Spinal cord (tissue), 10 donors: ENCODE results near the gene MS4A7. TPM values are rescaled to one million over a fixed set of nuclear protein-coding genes. Genes with fewer than 3 reads are reported as not detected.
A peak's percentile ranks its signal among the peaks of the same experiment; 100 is the strongest.

Experiments
- DNase-seq, 6 donors: peaks; one replicate each; pipeline versions ENCODE4 v3.0.0 to v3.0.0-alpha.2; 2013 to 2015; ENCODE audit warnings: low spot score in 6 of 6, low read depth in 4 of 6
- H3K27ac ChIP-seq: one replicate; pipeline ENCODE4 v1.5.1; 2013; ENCODE audit warnings: low read depth, low read length, control low read depth
- H3K27me3 ChIP-seq: one replicate; pipeline ENCODE4 v1.6.1; 2013; ENCODE audit warnings: low read length; ENCODE audit not compliant: control insufficient read depth, insufficient read depth
- H3K36me3 ChIP-seq: one replicate; pipeline ENCODE4 v1.6.1; 2013; ENCODE audit warnings: low read length; ENCODE audit not compliant: control insufficient read depth, insufficient read depth
- H3K4me1 ChIP-seq: one replicate; pipeline ENCODE4 v1.6.1; 2013; ENCODE audit warnings: low read length; ENCODE audit not compliant: control insufficient read depth, insufficient read depth
- H3K4me3 ChIP-seq: one replicate; pipeline ENCODE4 v1.5.1; 2013; ENCODE audit warnings: low read depth, low read length, control low read depth
- H3K9me3 ChIP-seq: one replicate; pipeline ENCODE4 v1.6.1; 2013; ENCODE audit warnings: low read length; ENCODE audit not compliant: control insufficient read depth, insufficient read depth
- WGBS: methylation state at CpG from one replicate; pipeline ENCODE4 v1.1.5; 2013; ENCODE audit warnings: missing lambda C conversion rate; ENCODE audit not compliant: insufficient coverage; 5-methylcytosine and 5-hydroxymethylcytosine counted together
- polyA plus RNA-seq, 2 donors: library from polyadenylated mRNA; unstranded; fragments of 120-200 nt; gene quantifications; one replicate each; pipeline ENCODE4 v1.2.1, GENCODE V29; 2013; ENCODE audit not compliant: insufficient read length in 2 of 2
- total RNA-seq, 2 donors: library from RNA; depleted of rRNA in 1 of 2; stranded (reverse); fragments of 120-200 nt in 1 of 2; fragments of >200 nt in 1 of 2; gene quantifications; one replicate each; pipeline versions ENCODE4 v1.2.3 to v1.2.4, GENCODE V29; 2013 to 2014
- donor health status: healthy.

The MS4A7 gene
- total and polyA plus RNA-seq, 4 donors: 4.9 to 13.7 (median 8.7) TPM

GRCh38 chr11:60429272-60429671 lies 50.9 kb downstream of the MS4A7 start, which contains the start of gene MS4A5:
MS4A5 (plus strand) TSS chr11:60429572; CDS start chr11:60429675, 103 bp downstream.
- no peak within 1 kb of the TSS for H3K4me3 ChIP-seq
- H3K36me3 ChIP-seq: no peaks in the 10 kb centered on the region
- H3K9me3 ChIP-seq: no peaks in the 10 kb centered on the region
- no peaks in the 10 kb centered on the region for H3K27me3 ChIP-seq
- H3K4me1 ChIP-seq: no peaks in the 10 kb centered on the region
- no peak within 1 kb of the TSS for H3K27ac ChIP-seq
- no peak for DNase-seq
- WGBS: 91% methylated on average over 1 of the region's 5 CpGs

GRCh38 chr11:60431251-60431650 lies 52.9 kb downstream of the MS4A7 start:
- Histone ChIP-seq H3K36me3 (no peaks in the 10 kb centered on the region), H3K9me3 (no peaks in the 10 kb centered on the region), H3K27ac (no peak overlapping the region), H3K4me3 (no peak overlapping the region), H3K27me3 (no peaks in the 10 kb centered on the region), H3K4me1 (no peaks in the 10 kb centered on the region)
- peak in 1 of 6 donors; percentile 6 for DNase-seq
- 90% methylated on average over 1 of the region's 2 CpGs for WGBS

- 43% methylated on average over 1 of the region's 4 CpGs for WGBS
- H3K36me3 ChIP-seq: no peaks in the 10 kb centered on the region
- no peak overlapping the region for H3K4me3 ChIP-seq
- H3K27ac ChIP-seq: no peak overlapping the region
- H3K4me1 ChIP-seq: no peaks in the 10 kb centered on the region
- no peaks in the 10 kb centered on the region for H3K9me3 ChIP-seq
- no peaks in the 10 kb centered on the region for H3K27me3 ChIP-seq
- DNase-seq: peak in 1 of 6 donors; percentile 17
These were observed 55.1 kb downstream of the MS4A7 start for GRCh38 chr11:60433401-60433800.

Other genes starting within 250 kb of the MS4A7 start
- 10 to 100 TPM; 29.8 to 36.4 TPM for gene MS4A6A, start 195.4 kb upstream of the MS4A7 start, total RNA-seq
- 1 to 10 TPM; 3.7 to 7.1 TPM for gene MS4A6A, start 195.4 kb upstream of the MS4A7 start, polyA plus RNA-seq
- 1 to 10 TPM in 1 of 2 donors, under 1 TPM in 1; 0.50 to 1.5 TPM for gene MS4A4E, start 135.4 kb upstream of the MS4A7 start, total RNA-seq
- 1 to 10 TPM; 1.0 to 1.9 TPM for gene MS4A4E, start 135.4 kb upstream of the MS4A7 start, polyA plus RNA-seq
- 10 to 100 TPM in 1 of 2 donors, 1 to 10 TPM in 1; 9.0 to 11.0 TPM for gene MS4A4A, start 97.9 kb upstream of the MS4A7 start, total RNA-seq
- gene MS4A4A, start 97.9 kb upstream of the MS4A7 start, polyA plus RNA-seq: 1 to 10 TPM; 2.3 to 4.1 TPM
- not detected for gene MS4A6E, start 51.3 kb upstream of the MS4A7 start, total RNA-seq
- gene MS4A6E, start 51.3 kb upstream of the MS4A7 start, polyA plus RNA-seq: not detected
- under 1 TPM; 0.55 to 0.59 TPM for gene MS4A14, start 17.9 kb downstream of the MS4A7 start, total RNA-seq
- gene MS4A14, start 17.9 kb downstream of the MS4A7 start, polyA plus RNA-seq: under 1 TPM; 0.39 to 0.73 TPM
- gene MS4A5, start 51.0 kb downstream of the MS4A7 start, total RNA-seq: not detected
- not detected for gene MS4A5, start 51.0 kb downstream of the MS4A7 start, polyA plus RNA-seq
- gene MS4A1, start 77.3 kb downstream of the MS4A7 start, total RNA-seq: under 1 TPM; 0.17 to 0.99 TPM
- gene MS4A1, start 77.3 kb downstream of the MS4A7 start, polyA plus RNA-seq: under 1 TPM in 1 of 2 donors, not detected in 1; 0.21 TPM
- not detected for gene MS4A12, start 114.2 kb downstream of the MS4A7 start, total RNA-seq
- gene MS4A12, start 114.2 kb downstream of the MS4A7 start, polyA plus RNA-seq: not detected
- gene MS4A13, start 136.9 kb downstream of the MS4A7 start, total RNA-seq: not detected
- gene MS4A13, start 136.9 kb downstream of the MS4A7 start, polyA plus RNA-seq: not detected